ENCODE measurements around the gene MAN1A1.

GRCh38 chr6:119170103-119170446 lies 179.5 kb downstream of the MAN1A1 start:
- no peak for TF ChIP-seq EZH2 (IDR thresholded peaks at IDR 0.05; ENCODE audit: low read depth, unreplicated experiment)
- no peak for TF ChIP-seq CTCF (conservative IDR thresholded peaks at IDR 0.05; ENCODE audit: low read depth in 2 of 2)
- no peak for TF ChIP-seq POLR2AphosphoS5 (IDR thresholded peaks at IDR 0.05; ENCODE audit: low read depth)
- TF ChIP-seq EZH2phosphoT487 (IDR thresholded peaks at IDR 0.05; ENCODE audit: unreplicated experiment): no peak
- TF ChIP-seq JUNB (IDR thresholded peaks at IDR 0.05; ENCODE audit: unreplicated experiment): no peak
- no peak for TF ChIP-seq CREB1 (CRISPR knock-in tag; IDR thresholded peaks at IDR 0.05; ENCODE audit: low read depth)
- no peak for TF ChIP-seq REST (IDR thresholded peaks at IDR 0.05; ENCODE audit: unreplicated experiment)
